ENCODE measurements around the gene CHAD.

Gene CHAD

GRCh38 chr17:50492214-50492613 is 23.5 kb upstream of the CHAD start:
- TF ChIP-seq CTCF (IDR thresholded peaks at IDR 0.05; ENCODE audit: low read depth, low read length), result no peak
- DNase-seq (ENCODE audit: extremely low read depth, low read depth), result no peak

- no peak for DNase-seq (ENCODE audit: extremely low read depth, low read depth)
- TF ChIP-seq CTCF (IDR thresholded peaks at IDR 0.05; ENCODE audit: low read depth, low read length), result no peak
Measured at GRCh38 chr17:50491505-50491904, 22.8 kb upstream of the CHAD start.

- DNase-seq (ENCODE audit: extremely low read depth, low read depth), result no peak
- TF ChIP-seq CTCF (IDR thresholded peaks at IDR 0.05; ENCODE audit: low read depth, low read length), result no peak
Measured at GRCh38 chr17:50488880-50489279, 20.2 kb upstream of the CHAD start.

- no peak for DNase-seq (ENCODE audit: extremely low read depth, low read depth)
- TF ChIP-seq CTCF (IDR thresholded peaks at IDR 0.05; ENCODE audit: low read depth, low read length), result no peak
Measured at GRCh38 chr17:50487213-50488096, 18.8 kb upstream of the CHAD start.

- no peak for TF ChIP-seq CTCF (IDR thresholded peaks at IDR 0.05; ENCODE audit: low read depth, low read length)
- no peak for DNase-seq (ENCODE audit: extremely low read depth, low read depth)
Measured at GRCh38 chr17:50484386-50485155, 15.9 kb upstream of the CHAD start.

- DNase-seq (ENCODE audit: extremely low read depth, low read depth), result no peak
- no peak for TF ChIP-seq CTCF (IDR thresholded peaks at IDR 0.05; ENCODE audit: low read depth, low read length)
Measured at GRCh38 chr17:50483266-50483665, 14.6 kb upstream of the CHAD start.

GRCh38 chr17:50482516-50482915 is 13.8 kb upstream of the CHAD start:
- peak; percentile 90 for DNase-seq (ENCODE audit: extremely low read depth, low read depth)
- TF ChIP-seq CTCF (IDR thresholded peaks at IDR 0.05; ENCODE audit: low read depth, low read length), result peak; percentile 87

Data from AG09319 (cell line).